ENCODE data around the gene NCK2.

The NCK2 gene

DNA sequence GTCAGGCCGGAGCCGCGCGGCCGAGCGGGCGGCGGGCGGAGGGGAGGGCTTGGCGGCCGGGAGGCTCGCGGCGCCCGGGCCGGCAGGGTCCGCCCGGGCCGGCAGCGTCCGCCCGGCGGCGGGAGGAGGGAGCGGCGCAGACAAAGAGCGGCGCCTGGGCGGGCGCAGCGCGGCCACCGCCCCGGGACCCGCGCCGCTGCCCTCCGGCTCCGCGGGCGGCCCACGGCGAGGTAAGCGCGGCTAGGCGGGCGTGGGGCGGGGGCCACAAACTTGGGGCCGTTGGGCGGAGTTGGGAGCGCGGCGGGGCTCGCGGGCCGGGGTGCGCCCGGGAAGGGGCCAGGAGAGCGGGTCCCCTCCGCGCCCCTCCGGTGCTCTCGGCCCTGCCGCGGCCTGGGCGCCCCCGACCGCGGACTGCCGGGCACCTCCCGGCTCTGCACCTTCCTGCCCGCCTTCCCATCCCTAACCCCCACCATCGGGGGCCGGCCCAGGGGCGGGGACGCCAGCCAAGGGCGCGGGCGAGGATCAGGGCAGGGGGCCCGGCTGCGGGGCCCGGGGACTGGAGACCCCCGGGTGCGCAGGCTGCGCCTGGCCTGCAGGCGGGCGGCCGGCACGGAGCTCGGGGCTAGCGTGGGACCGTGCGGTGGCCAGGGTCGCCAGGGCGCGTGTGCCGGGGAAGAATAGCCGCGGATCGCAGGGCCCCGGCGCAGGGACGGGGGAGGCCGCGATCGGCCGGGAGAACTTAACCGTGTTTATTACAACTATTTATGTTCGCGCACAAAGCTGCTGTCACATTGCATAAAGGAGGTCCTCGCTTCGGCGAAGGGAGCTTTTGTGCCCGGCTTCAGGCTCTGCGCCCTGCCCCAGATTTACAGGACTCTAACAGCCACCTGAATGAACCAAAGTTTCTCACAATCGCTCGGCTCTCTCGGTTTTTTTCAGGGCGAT, at the start of gene NCK2:
TSS of gene NCK2 (plus strand) at position 4 of the 945 bp plus-strand sequence. CDS start 110,152 bp downstream, outside the sequence.
- DNase-seq: no peak

DNA sequence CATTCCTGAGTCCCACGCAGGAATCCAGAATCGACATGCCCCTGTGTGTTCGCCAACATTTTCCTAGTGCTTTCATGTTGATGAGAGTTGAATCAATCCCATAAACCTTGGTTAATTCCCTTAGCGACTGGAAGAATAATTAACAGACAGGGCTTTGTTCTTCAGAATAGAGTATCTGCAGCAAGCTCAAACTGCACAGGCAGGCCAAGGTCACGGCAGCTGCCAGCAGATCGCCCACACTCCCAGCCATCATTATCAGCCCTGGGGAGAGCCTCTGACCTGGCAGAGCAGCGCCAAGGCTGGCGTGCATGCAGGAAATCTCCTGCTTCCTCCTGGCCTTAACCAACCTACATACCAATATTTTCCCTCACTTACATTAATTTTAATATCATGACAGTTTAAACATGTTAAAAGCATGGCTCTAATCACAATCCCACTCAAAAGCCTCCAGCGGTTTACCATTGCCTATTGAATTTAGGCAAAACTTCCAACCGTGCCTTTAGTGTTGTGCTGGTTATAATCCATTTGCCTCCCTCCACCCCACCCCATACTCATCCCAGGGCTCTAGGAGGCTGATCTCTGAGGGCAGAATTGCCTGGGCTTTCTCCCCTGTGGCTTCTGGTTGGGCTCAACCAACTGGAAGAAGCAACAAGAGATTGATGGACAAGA, 46.8 kb upstream of the NCK2 start:
- DNase-seq: no peak

- no peak for DNase-seq
These were observed 45.9 kb upstream of the NCK2 start for GRCh38 chr2:105698820-105699219.

DNA sequence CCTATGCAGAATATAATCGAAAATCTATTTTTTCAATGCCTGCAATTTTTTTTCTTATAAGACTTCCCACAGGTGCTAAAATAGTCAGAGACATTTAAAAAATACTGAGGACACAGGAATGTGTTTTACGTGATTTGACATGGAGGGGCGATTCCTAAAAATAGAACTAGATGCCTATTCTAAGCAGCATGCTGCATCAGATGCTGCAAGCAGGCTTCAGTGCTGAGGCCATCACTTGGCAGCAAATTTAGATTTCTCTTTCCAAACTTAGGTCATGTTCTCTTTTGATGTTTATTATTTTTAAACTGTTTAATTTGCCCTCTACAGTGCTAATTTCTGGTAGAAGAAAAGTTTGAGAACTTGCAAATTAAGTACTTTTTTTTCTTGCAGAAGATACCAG, 43.7 kb upstream of the NCK2 start:
- DNase-seq: no peak

- DNase-seq: no peak
These were observed 36.0 kb upstream of the NCK2 start for GRCh38 chr2:105708697-105709096.

DNA sequence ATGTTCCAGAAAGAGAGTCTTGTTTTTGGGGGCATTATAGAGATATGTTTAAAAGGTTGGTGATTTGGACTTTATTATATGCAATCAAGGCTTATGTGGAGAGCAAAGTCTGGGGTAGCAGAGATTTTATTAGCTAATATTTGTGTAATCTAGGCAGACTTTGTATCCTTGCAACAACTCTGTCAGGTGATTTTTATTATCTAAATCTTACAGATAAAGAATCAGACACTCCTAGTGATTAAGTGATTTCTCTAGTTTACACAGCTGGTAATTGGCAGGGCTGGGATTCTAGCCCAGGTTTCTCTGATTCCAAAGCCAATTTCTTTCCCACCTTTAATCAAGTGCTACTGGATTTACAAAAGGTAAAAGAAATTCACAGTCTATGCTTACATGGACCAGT, 33.3 kb upstream of the NCK2 start:
- DNase-seq: no peak

DNA sequence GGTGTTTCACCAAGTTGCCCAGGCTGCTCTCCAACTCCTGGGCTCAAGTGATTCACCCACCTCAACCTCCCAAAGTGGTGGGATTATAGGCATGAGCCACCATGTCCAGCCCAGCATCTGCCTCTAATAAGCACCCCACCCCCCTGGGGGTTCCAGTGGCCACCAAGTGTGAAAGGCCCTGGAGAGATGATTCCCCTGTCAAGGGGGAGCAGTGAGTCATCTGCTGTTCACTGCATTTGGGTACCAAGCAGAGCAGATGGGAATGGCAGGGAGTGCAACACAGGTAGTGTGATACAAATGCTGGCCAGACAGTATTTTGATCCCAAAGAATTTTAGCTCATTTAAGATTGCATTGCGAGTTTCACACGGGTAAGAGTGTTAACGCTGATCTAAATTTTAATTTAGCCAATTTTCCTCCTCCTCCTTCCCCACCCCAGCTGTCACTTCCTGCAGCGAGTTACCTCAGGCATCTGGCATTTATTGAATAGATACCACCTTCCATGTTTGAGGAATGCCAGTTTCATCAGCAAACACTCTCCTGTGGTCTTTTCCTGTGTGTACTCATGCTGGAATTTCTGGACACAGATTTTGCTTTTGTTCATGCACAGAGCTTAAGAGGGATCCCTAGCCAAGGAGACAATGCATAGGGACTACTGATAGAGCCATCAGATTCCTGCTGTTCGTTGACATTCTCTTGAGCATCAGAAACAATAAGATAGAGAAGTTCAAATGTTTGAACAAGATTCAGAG, 32.4 kb upstream of the NCK2 start:
- no peak for DNase-seq

- no peak for DNase-seq
These were observed 31.6 kb upstream of the NCK2 start for GRCh38 chr2:105712981-105713596.

- no peak for DNase-seq
These were observed 30.6 kb upstream of the NCK2 start for GRCh38 chr2:105714141-105714540.

DNA sequence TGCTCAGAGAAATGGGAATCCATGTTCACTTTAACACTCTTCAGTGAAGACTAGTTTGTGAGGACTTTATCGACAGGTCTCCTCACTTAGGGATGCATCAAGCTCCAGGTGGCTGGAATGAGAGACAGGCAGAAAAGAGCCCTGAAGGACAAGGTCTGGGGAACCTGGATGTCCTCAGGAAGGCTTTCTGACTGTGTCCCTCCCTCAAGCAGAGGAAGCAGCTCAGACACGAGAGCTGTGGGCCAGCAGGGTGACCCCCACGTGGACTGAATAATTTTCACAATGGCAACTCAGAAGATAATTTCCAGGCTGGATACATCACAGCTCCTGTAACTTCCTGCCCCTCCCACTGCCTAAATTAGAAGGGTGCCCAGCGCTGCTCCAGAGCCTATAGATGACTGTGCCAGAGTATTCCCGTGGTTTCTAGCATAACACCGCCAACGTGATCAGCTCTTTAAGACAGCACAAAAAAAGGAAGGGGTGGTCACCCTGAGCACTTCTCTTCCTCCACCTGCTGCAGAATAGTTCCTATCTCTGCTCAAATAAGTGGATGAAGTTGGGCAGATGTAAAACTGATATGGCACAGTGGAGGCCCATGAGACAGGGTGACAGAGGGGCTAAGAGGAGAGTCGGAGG, 25.7 kb upstream of the NCK2 start:
- no peak for DNase-seq

DNA sequence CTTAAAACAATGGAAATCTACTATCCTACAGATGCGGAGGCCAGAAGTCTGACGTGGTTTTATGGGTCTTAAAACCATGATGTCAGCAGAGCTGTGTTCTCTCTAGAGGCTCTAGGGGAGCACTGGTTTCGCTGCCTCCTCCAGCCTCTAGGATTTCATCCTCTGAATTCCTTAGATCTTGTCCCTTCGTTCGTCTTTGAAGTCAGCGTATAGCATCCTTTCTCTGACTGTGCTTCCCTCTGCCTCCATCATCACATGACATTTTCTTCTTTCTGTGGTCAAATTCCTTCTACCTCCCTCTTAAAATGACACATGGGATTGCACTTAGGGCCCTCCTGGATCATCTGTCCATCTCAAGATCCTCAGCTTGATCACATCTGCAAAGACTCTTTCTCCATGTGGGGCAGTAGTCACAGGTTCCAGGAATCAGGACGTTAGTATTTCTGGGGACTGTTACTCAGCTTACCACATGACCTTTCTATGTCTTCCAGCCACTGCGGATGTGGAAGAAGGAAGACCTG, 22.7 kb upstream of the NCK2 start:
- no peak for DNase-seq

DNA sequence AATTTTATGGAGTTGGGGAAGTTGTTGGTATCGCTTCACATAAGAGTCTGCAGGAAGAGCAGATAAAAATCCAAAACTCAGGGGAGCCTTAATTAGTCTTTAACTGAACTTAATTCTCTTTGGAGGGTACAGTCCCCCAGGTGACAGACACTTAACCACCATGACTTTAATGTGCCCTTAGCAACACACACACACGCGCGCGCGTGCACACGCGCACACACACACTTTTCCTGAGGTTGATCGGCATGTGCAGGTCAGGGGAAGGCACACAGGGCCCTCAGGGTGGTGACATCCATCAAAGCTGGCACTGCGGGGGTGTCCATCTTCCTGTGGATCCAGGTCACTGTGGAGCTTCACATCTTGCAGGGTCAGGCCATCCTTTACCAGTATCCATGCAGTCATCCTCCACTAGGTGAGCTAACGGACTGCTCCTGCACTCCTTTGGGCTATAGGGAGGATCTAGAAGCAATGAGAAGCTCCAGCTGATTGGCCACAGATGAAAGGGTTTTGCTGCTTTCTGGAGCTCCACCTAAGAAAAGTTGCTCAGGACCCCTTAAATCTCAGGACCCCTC, 21.9 kb upstream of the NCK2 start:
- DNase-seq: no peak

- DNase-seq: no peak
These were observed 21.3 kb upstream of the NCK2 start for GRCh38 chr2:105723431-105723830.

DNA sequence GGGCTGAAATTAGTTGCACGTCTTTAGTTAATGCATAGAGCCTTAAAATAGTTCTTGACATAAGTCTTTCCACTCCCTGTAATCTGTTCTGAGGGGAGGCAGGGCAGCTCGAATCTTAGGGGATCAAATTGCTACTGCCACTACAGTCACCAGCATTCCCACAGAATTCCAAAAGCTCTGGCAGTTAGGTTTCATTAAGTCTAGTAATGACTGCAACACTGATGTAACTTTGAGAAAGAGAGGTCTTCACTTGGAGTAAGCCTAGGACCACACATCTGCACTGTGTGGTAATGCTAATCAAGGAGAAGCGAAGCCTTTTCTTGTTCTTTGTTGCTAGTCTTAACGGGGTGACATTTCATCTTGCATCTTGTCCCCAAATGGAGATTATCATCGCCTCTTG, 19.3 kb upstream of the NCK2 start:
- DNase-seq: no peak

DNA sequence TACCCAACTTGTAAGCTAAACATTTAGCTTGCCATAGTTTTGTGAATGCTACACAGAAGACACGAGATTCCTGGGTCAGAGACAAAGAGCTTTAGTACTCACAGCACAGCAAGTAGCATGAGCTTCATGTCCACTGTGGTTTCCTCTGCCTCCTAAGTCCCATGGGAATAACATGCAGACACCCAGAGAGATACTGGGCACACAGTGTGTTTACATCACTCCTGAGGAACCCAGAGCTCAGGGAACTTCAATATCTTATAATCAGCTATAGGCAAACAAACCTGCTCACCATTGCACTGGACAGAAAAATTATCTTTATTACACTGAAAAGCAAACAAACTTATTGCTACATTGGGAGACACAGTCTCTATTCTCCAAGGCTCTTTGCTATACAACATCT, 14.5 kb upstream of the NCK2 start:
- DNase-seq: no peak

GRCh38 chr2:105731511-105731910, 13.2 kb upstream of the NCK2 start:
- no peak for DNase-seq

GRCh38 chr2:105732101-105732500, 12.6 kb upstream of the NCK2 start:
- DNase-seq: no peak

GRCh38 chr2:105732955-105733607, 11.6 kb upstream of the NCK2 start:
- DNase-seq: no peak

DNA sequence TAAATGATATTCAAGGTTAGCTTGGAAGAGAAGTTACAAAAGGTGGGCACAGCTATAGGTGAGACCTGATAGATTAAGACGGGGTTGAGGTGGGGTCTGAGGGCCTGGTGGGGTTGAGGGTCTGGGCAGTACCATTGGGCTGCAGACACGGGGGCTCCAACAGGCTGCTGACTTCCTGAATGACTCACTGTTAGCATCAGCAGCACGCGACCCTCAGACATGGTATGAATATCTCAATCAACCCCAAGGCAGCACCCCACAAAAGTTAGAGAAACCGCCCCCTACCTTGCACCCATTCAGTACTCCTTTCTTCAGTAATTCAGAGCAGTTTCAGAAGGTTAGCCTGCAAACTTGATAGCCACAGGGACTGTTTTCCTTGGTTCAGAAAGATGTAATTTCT, 10.8 kb upstream of the NCK2 start:
- DNase-seq: no peak

DNA sequence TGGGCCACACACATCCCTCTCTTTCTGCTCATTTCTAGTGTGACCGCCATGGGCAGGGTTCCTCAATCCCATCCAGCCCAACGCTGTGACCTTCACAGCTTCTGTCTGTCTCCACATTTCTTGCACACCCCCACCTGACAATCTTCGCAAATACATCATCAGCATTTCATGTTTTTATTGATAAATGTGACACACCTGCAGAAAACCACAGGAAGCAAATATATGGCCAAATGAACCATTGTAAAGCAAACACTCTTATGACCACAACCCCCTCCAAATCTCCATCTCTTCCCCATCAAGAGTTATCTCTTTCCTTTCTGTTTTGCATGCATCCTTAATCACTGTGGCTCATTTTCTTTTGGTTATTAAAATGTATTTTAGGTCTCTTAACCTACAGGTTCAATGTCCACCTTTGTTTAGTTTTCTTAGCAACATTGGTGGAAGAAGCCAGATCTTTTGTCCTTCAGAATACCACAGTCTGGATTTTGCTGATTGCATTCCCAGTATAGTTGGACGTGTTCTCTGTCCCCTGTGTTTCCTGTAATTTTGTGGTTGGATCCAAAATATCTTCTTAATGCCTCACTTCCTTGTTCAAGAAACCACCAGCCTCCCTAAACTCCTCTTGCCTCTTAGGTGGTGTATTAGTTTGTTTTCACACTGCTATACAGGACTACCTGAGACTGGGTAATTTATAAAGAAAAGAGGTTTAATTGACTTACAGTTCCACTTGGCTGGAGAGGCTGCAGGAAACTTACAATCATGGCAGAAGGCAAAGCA, 9.8 kb upstream of the NCK2 start:
- no peak for DNase-seq

DNA sequence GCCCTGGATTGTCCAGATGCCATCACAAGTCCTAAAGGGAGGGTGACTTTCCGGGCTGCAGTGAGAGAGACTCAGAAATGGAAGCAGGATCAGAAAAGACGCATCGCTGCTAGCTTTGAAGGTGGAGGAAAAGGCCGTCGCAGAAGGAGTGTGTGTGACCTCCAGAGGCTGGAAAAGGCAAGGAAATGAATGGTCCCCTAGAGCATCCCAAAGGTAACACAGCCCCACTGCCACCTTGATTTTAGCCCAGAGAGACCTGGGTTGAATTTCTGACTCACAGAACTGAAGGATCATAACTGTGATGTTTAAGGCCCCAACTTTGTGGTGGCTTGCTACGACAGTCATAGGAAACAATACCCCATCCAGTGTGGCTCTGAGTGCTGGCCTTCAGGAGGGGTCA, 8.6 kb upstream of the NCK2 start:
- no peak for DNase-seq

Measured in NCI-H446 (cell line).